GM21723 (cell line): ENCODE data around the gene CANT1.
"Not testable (repeated sequence)": the region's sequence is repeated elsewhere in the genome, so short reads cannot be mapped to it uniquely, and the experiment has no call there.

Experiments
- ATAC-seq: cut with Tn5 transposase; IDR thresholded peaks from one replicate; pipeline ENCODE4 v1.9.1; 2021; ENCODE audit warnings: mild to moderate bottlenecking, moderate library complexity; ENCODE audit not compliant: unreplicated experiment

The CANT1 gene

GRCh38 chr17:79028496-79029326 lies 19.1 kb upstream of the CANT1 start:
- ATAC-seq: no peak

DNA sequence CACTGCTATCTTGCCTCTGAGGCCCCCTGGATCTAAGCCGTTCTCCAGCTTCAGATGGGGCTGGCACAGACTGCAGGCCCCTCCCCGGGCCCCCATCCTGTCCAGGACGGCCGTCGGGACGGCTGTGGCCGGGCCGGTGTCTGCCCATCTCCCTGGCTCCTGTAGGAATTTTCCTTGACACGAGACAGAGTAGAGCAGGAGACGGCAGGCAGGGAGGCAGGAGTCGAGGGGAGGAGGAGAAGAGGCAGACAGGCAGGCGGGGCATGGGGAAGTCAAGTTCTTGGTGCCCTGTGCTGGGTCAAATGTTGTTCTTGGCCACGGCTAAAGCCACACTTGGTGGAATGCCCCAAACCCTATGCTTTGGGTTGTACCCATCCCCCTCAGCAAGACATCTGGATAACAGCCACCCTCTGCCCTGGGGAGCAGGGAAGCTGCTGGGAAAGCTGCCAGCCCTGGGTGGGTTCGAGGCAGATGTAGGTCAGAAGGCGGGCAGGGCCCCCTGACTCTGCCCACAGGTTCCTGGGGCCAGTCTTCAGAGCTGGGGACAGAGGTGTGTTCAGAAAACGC lies 18.4 kb upstream of the CANT1 start:
- ATAC-seq: no peak

GRCh38 chr17:79027274-79027924 lies 17.8 kb upstream of the CANT1 start:
- ATAC-seq: no peak

DNA sequence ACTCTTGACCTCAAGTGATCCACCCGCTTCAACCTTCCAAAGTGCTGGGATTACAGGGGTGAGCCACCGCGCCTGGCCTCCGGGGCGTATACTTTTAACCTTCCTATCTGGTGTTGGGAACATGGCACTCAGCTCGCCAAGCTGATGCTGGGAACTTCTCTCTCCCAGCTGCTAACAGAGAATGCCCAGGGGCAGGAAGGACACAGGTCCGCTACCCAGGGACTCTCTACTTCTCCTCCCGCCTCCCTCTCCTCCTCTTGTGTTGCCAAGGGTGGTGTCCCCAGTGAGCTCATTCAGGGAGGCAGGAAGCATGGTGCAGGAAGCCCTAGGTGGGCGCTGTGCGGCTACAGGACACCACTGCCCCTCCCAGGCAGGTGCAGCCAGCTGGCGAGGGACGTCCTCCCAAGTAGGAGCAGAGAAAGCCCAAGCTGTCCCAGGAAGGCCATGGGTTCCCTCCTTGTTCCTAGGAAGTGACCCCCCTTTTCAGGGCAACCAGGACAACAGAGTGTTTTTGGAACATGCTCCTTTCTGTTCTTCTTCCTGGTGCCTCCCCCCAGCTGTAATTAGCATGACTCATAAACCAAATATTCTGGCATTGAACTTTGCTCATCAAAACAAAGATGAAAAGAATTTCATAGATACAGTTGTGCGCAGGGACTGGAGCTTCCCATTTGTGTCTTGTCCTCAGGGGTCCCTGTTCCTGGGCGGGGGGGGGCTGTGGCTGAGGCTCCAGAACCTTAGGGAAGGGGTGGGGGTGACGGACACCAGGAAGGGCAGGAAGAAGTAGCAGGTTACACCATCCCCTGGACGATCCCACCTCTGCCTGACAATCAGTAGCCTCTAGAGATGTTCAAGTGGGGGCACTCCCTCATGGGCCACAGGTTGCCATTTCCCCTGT lies 17.1 kb upstream of the CANT1 start:
- no peak for ATAC-seq

DNA sequence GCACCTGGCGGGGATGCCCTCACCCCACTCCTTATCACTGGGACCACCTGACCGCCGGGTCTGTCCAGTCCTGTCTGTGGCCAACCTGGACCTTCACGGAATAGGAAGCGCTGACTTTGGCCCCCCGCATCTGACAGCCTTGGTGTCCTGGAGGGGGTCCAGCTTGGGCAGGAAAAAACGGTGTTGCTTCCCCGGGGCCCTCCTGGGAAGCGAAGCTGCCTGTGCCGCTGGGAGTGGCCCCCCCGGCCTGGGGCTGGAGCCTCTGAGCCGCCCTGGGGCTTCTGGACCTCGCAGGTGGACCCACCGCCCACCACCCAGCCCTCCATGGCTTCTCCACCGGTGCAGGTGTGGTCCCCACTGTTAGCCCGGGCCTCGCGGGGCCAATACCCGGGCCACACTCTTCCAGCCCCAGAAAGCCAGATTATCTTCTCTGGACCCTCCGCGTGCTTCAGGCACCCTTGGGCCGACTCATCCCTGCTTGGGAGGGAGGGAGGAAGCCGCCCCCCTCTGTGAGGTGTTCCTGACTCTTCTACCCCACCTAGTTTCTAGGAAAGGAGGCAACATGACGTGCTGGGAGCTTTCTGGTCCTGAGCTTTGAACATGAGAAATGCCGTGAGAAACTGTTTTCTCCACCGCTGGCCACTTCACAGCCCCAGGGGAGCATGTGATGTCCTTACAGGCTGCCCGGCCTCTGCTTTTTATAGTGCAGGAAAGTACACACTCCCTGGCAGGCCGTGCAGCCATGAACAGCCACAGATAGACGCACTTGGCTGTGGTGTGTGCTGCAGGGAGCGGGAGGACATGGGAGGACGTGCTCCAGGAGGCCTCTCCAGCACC lies 15.6 kb upstream of the CANT1 start:
- ATAC-seq: no peak

- no peak for ATAC-seq
Measured at GRCh38 chr17:79023886-79024771, 14.6 kb upstream of the CANT1 start, which contains the start of gene C1QTNF1. Gene C1QTNF1, plus strand, starts transcription at chr17:79024169. Its CDS starts 19,800 bp downstream, at chr17:79043969.

- ATAC-seq: no peak
Measured at GRCh38 chr17:79023180-79023705, 13.7 kb upstream of the CANT1 start.

DNA sequence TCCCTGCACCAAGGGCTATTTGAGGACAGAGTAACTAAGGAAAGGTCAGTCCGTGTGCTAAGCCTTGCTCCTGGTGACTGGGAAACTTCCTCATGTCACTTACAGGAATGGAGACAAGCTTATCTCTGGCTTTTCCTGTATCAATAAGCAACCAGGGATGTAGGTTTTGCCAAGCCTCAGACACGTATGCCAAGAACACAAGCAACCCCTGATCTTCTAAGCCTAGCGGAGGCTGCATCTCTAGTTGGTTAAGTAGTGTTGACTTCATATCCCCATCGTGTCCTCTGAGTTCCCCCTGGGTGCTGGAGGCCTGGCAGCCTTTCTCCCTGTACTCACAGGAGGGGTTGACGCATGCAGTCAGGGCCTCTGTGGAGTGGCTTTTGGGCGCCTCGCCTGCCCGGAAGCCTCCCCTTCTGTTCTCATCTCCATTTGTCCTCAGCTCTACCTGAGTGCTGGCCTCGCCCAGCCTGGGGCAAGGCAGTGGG lies 13.0 kb upstream of the CANT1 start:
- no peak for ATAC-seq

DNA sequence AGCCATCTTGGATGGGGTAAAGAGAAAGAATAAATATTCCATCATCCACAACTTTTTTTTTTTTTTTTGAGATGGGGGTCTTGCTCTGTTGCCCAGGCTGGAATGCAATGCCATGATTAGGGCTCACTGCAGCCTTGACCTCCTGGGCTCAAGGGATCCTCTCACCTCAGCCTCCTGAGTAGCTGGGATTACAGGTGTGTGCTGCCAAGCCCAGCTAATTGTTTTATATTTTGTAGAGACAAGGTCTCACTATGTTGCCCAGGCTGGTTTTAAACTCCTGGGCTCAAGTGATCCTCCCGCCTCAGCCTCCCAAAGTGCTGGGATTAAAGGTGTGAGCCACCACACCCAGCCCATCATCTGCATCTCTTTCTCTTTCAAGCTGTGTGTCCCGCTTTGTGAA lies 12.4 kb upstream of the CANT1 start:
- not testable (repeated sequence) for ATAC-seq

DNA sequence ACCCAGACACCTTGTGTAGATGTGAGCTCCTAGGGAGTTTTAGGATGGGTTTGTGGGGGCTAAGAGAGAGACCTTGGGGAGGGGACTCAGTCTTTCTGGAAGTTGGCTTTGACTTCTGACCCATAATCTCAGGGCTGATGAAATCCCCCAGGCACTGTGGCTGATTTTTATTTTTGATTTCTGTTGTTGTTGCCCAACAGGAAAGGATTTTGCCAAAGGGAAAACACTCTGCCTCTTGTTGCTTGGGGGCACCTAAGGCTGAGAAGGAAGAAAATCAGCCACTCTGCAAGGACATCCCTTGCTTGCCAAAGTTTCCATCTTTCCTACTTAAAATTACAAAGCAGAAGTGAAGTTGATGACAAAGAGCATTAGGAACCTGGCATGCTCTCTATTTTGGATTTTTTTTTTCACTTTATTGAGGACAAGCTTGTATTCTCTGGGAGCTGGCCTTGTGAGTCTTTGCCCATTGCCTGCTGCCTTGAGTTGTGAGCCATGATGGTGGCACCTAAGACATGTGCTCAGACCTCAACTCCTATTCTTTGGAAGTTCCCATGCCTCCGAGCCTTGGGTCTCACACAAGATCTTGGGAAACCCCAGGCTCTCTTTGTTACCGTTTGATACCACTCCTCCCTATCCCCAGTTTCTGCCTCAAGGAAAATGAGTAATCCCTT lies 11.2 kb upstream of the CANT1 start:
- no peak for ATAC-seq

DNA sequence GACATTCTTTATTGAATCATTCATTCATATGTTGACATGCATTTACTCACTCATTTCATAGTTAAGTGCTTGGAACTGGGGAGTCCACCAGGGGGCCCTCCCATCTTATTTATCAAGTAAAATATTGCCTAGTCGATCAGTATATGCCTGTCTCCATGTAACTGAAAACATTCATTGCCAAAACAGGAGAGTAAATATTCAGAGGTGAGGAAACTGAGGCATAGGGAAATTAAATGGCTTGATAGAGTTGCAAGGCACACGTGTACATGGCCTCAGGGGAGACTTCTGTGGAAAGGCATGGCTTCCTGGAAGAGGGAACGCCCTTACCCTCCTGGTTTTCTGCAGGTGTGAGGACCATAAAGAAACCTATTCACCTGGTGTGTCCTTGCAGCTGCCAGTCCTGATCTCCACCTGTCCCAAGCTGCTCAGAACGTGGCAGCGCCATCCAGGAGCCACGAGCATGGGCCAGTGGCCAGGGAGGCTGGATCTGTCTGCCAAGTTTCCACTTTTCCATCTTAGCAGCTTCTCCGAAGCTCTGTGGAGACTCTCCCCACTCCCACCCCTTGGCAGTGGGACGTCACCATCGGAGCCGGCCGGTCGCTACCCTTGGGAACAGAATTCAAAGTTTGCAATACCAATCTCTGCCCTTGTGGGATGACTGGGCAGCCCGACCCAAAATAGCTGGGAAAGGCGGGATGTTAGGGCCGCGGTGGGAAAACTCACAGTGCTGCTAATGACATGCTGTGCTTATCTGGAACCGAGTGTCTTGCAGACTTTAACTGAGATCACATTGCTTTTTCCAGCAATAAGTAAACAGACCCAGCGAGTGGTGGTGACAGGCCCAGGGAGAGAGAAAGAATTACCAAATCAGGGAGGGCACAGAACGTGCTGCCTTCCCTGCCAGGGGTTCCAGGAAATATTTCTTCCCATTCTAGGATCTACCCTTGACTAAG lies 10.3 kb upstream of the CANT1 start:
- ATAC-seq: no peak

- no peak for ATAC-seq
Measured at GRCh38 chr17:79019261-79019631, 9.7 kb upstream of the CANT1 start.

DNA sequence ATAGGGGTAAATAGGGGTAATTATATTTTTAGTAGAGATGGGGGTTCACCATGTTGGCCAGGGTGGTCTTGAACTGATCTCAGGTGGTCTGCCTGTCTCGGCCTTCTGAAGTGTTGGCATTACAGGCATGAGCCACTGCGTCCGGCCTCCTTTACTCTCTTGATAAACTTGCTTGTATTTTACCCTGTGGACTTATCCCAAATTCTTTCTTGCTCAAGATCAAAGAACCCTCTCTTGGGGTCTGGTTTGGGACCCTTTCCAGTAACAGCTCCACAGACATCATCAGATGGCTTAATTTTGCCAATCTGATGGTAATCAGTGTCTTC lies 8.8 kb upstream of the CANT1 start:
- no peak for ATAC-seq

GRCh38 chr17:79017546-79018369 lies 8.2 kb upstream of the CANT1 start:
- no peak for ATAC-seq

GRCh38 chr17:79014158-79014758 lies 4.7 kb upstream of the CANT1 start:
- ATAC-seq: no peak

- ATAC-seq: no peak
Measured at GRCh38 chr17:79012563-79013134, 3.1 kb upstream of the CANT1 start.
